Liver (tissue), 9 donors: ENCODE measurements around the gene B3GNT3. TPM values are rescaled to one million over a fixed set of nuclear protein-coding genes. Genes with fewer than 3 reads are reported as not detected.

Source experiments
- DNase-seq: peaks from one replicate; pipeline ENCODE4 v3.0.0-alpha.2; 2017; ENCODE audit warnings: low spot score
- H3K27ac ChIP-seq, 2 donors: one replicate each; pipeline ENCODE4 v1.7.0; 2013; ENCODE audit warnings: inconsistent platforms in 2 of 2, low read length in 2 of 2, control low read depth in 1 of 2, low read depth in 1 of 2, mild to moderate bottlenecking in 1 of 2
- H3K27me3 ChIP-seq, 4 donors: one replicate each; pipeline versions ENCODE4 v1.6.1 to v1.7.0; 2013; ENCODE audit warnings: low read length in 3 of 4, inconsistent platforms in 1 of 4, mild to moderate bottlenecking in 1 of 4, moderate library complexity in 1 of 4; ENCODE audit not compliant: control insufficient read depth in 4 of 4, insufficient read depth in 4 of 4
- H3K36me3 ChIP-seq, 4 donors: one replicate each; pipeline versions ENCODE4 v1.6.1 to v1.7.0; 2013; ENCODE audit warnings: low read length in 3 of 4, mild to moderate bottlenecking in 3 of 4, low read depth in 1 of 4, moderate library complexity in 1 of 4; ENCODE audit not compliant: control insufficient read depth in 4 of 4, insufficient read depth in 3 of 4
- H3K4me1 ChIP-seq, 4 donors: one replicate each; pipeline versions ENCODE4 v1.6.1 to v1.7.0; 2013; ENCODE audit warnings: low read length in 3 of 4, mild to moderate bottlenecking in 3 of 4, moderate library complexity in 1 of 4; ENCODE audit not compliant: control insufficient read depth in 4 of 4, insufficient read depth in 4 of 4
- H3K4me3 ChIP-seq, 3 donors: one replicate each; pipeline versions ENCODE4 v1.6.1 to v1.7.0; 2013; ENCODE audit warnings: low read length in 3 of 3, control low read depth in 1 of 3, low read depth in 1 of 3, mild to moderate bottlenecking in 1 of 3
- H3K9ac ChIP-seq, 2 donors: one replicate each; pipeline ENCODE4 v1.7.0; 2013; ENCODE audit warnings: low read length in 2 of 2, mild to moderate bottlenecking in 2 of 2, moderate library complexity in 2 of 2, control low read depth in 1 of 2, low read depth in 1 of 2
- H3K9me3 ChIP-seq, 4 donors: one replicate each; pipeline versions ENCODE4 v1.6.1 to v1.7.0; 2013; ENCODE audit warnings: low read length in 3 of 4; ENCODE audit not compliant: control insufficient read depth in 4 of 4
- CTCF ChIP-seq: fragments of 150-350 bp; IDR thresholded peaks from 2 replicates; pipeline ENCODE4 v1.5.1; 2017; ENCODE audit warnings: improper control_type of control experiment, low read depth, low read length; ENCODE audit not compliant: missing input control
- FOXA2 ChIP-seq: IDR thresholded peaks from 2 replicates; pipeline ENCODE4 v1.6.1; 2016; ENCODE audit warnings: antibody characterized with exemption
- HNF4A ChIP-seq, 2 donors: conservative IDR thresholded peaks; 2 replicates each; pipeline ENCODE4 v1.6.1; 2016; ENCODE audit warnings: antibody characterized with exemption in 2 of 2, mild to moderate bottlenecking in 2 of 2
- JUND ChIP-seq, 2 donors: IDR thresholded peaks; 2 replicates each; pipeline ENCODE4 v1.6.1; 2016; ENCODE audit warnings: antibody characterized with exemption in 2 of 2
- MAX ChIP-seq: IDR thresholded peaks from 2 replicates; pipeline ENCODE4 v1.6.1; 2016; ENCODE audit warnings: antibody characterized with exemption
- NR2F2 ChIP-seq: IDR thresholded peaks from 2 replicates; pipeline ENCODE4 v1.6.1; 2016; ENCODE audit warnings: antibody characterized with exemption
- RAD21 ChIP-seq, 2 donors: IDR thresholded peaks; 2 replicates each; pipeline ENCODE4 v1.6.1; 2016; ENCODE audit warnings: antibody characterized with exemption in 2 of 2, mild to moderate bottlenecking in 2 of 2
- TAF1 ChIP-seq: conservative IDR thresholded peaks from 2 replicates; pipeline ENCODE4 v1.6.1; 2016; ENCODE audit warnings: antibody characterized with exemption, mild to moderate bottlenecking
- ZBTB33 ChIP-seq: IDR thresholded peaks from 2 replicates; pipeline ENCODE4 v1.6.1; 2016; ENCODE audit warnings: antibody characterized with exemption
- WGBS: extraction: QIAGEN DNeasy Blood & Tissue Kit; methylation state at CpG from one replicate; pipeline ENCODE4 v1.1.7; 2013; 5-methylcytosine and 5-hydroxymethylcytosine counted together
- polyA plus RNA-seq, 2 donors: library from polyadenylated mRNA; stranded (reverse) in 1 of 2; unstranded in 1 of 2; fragments of 200-250 nt in 1 of 2; fragments of >200 nt in 1 of 2; fragmentation: Nextera tagmentation in 1 of 2; extraction: Ambion mirVana in 1 of 2; gene quantifications; one replicate each; pipeline versions ENCODE4 v1.2.1 to v1.2.3, GENCODE V29; 2013 to 2015
- total RNA-seq, 2 donors: library from RNA; depleted of rRNA; stranded (reverse); fragments of >200 nt; gene quantifications; one replicate each; pipeline ENCODE4 v1.2.3, GENCODE V29; 2014
- donor health status: healthy.
- donor health status: healthy.
- donor health status: healthy.
- donor health status: healthy.
- donor health status: healthy.

B3GNT3 gene
- total and polyA plus RNA-seq, 4 donors = 0.14 to 2.1 (median 1.1) TPM

- Histone ChIP-seq H3K27me3 (no peaks in the 10 kb centered on the region), H3K4me1 (no peaks in the 10 kb centered on the region), H3K9ac (no peak overlapping the region), H3K36me3 (no peaks in the 10 kb centered on the region), H3K4me3 (no peak overlapping the region), H3K9me3 (no peaks in the 10 kb centered on the region), H3K27ac (no peak overlapping the region)
- WGBS = 53% methylated on average over 32 of the region's 32 CpGs
- TF ChIP-seq HNF4A (conservative IDR thresholded peaks at IDR 0.05) (no peak), CTCF (peak; percentile 70), RAD21 (IDR thresholded peaks at IDR 0.05) (peak; percentile 68 to 77)
- peak; percentile 73 for DNase-seq
These were observed 10.5 kb upstream of the B3GNT3 start for GRCh38 chr19:17784201-17785008.

GRCh38 chr19:17787274-17787913, 7.5 kb upstream of the B3GNT3 start:
- no peak overlapping the region for H3K9ac ChIP-seq
- no peak overlapping the region for H3K4me3 ChIP-seq
- H3K27ac ChIP-seq = no peak overlapping the region
- no peaks in the 10 kb centered on the region for H3K4me1 ChIP-seq
- 88% methylated on average over 14 of the region's 14 CpGs for WGBS
- no peaks in the 10 kb centered on the region for H3K36me3 ChIP-seq
- no peaks in the 10 kb centered on the region for H3K27me3 ChIP-seq
- no peaks in the 10 kb centered on the region for H3K9me3 ChIP-seq
- TF ChIP-seq FOXA2 (no peak), MAX (no peak), RAD21 (IDR thresholded peaks at IDR 0.05) (no peak)
- no peak for DNase-seq

- Histone ChIP-seq H3K4me1 (no peaks in the 10 kb centered on the region), H3K27me3 (peaks cover 0 to 5% (median 0%) of the 10 kb centered on the region in 4 donors), H3K36me3 (no peaks in the 10 kb centered on the region), H3K27ac (no peak overlapping the region), H3K9ac (no peak overlapping the region), H3K4me3 (no peak overlapping the region), H3K9me3 (no peaks in the 10 kb centered on the region)
- TF ChIP-seq TAF1 (no peak), MAX (no peak)
- no peak for DNase-seq
- WGBS = 97% methylated on average over 2 of the region's 2 CpGs
These were observed 6.3 kb upstream of the B3GNT3 start for GRCh38 chr19:17788632-17789031.

GRCh38 chr19:17790059-17790780, 4.7 kb upstream of the B3GNT3 start:
- no peak for DNase-seq
- H3K9ac ChIP-seq = no peak overlapping the region
- H3K4me1 ChIP-seq = peaks cover 0 to 6% (median 1%) of the 10 kb centered on the region in 4 donors
- H3K27ac ChIP-seq = no peak overlapping the region
- no peak for TF ChIP-seq NR2F2
- TF ChIP-seq RAD21 (IDR thresholded peaks at IDR 0.05) = no peak
- no peak for TF ChIP-seq JUND (IDR thresholded peaks at IDR 0.05)
- TF ChIP-seq ZBTB33 = no peak
- no peak for TF ChIP-seq HNF4A (conservative IDR thresholded peaks at IDR 0.05)
- peaks cover 0 to 9% (median 1%) of the 10 kb centered on the region in 4 donors for H3K27me3 ChIP-seq
- 59% methylated on average over 6 of the region's 6 CpGs for WGBS
- H3K9me3 ChIP-seq = no peaks in the 10 kb centered on the region
- H3K36me3 ChIP-seq = no peaks in the 10 kb centered on the region
- H3K4me3 ChIP-seq = no peak overlapping the region
